ENCODE results near the gene RANBP9.

DNA sequence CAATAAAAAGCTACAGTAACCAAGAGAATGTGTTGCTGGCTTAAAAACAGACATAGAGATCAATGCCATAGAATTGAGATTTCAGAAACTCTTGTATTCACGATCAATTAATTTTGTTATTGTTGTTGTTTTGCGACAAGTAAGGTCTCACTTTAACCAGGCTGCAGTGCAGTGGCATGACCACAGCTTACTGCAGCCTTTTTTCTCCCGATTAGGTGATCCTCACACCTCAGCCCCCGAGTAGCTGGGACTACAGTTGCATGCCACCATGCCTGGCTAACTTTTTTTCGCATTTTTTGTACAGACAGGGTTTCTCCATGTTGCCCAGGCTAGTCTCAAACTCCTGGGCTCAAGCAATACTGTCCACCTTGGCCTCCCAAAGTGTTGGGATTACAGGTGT is 42.2 kb downstream of the RANBP9 start:
- TF ChIP-seq, protein P1, sequence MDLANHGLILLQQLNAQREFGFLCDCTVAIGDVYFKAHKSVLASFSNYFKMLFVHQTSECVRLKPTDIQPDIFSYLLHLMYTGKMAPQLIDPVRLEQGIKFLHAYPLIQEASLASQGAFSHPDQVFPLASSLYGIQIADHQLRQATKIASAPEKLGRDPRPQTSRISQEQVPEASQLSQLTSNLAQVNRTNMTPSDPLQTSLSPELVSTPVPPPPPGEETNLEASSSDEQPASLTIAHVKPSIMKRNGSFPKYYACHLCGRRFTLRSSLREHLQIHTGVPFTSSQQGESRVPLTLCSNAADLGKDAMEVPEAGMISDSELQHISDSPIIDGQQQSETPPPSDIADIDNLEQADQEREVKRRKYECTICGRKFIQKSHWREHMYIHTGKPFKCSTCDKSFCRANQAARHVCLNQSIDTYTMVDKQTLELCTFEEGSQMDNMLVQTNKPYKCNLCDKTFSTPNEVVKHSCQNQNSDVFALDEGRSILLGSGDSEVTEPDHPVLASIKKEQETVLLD (CRISPR knock-in tag; IDR thresholded peaks at IDR 0.05; ENCODE audit: low read depth): no peak
- TF ChIP-seq ZBTB7A (CRISPR knock-in tag; IDR thresholded peaks at IDR 0.05) (no peak), POLR2AphosphoS5 (IDR thresholded peaks at IDR 0.05; ENCODE audit: low read depth, low read length) (no peak), CC2D1A (CRISPR knock-in tag; IDR thresholded peaks at IDR 0.05) (no peak)
